Tibial nerve (tissue), 4 donors: ENCODE measurements around the gene KIF25. TPM values are rescaled to one million over a fixed set of nuclear protein-coding genes. Genes with fewer than 3 reads are reported as not detected.
A peak's percentile ranks its signal among the peaks of the same experiment; 100 is the strongest.

Experiments
- DNase-seq, 2 donors: peaks; one replicate each; pipeline ENCODE4 v3.0.0-alpha.2; 2019; ENCODE audit warnings: low spot score in 2 of 2
- H3K27ac ChIP-seq, 4 donors: fragments of 200-600 bp; sonication (generic) in 3 of 4; one replicate each; pipeline ENCODE4 v1.5.1; 2017 to 2019; ENCODE audit warnings: mild to moderate bottlenecking in 1 of 4
- H3K27me3 ChIP-seq, 2 donors: fragments of 200-600 bp; sonication (generic) in 1 of 2; one replicate each; pipeline versions ENCODE4 v1.5.1 to v1.6.0; 2017 to 2019
- H3K36me3 ChIP-seq, 3 donors: fragments of 200-600 bp; sonication (generic); one replicate each; pipeline ENCODE4 v1.5.1; 2018 to 2019
- H3K4me1 ChIP-seq, 4 donors: fragments of 200-600 bp; sonication (generic) in 3 of 4; one replicate each; pipeline ENCODE4 v1.5.1; 2017 to 2019
- H3K4me3 ChIP-seq, 4 donors: fragments of 200-600 bp; sonication (generic) in 3 of 4; one replicate each; pipeline ENCODE4 v1.5.1; 2017 to 2019; ENCODE audit warnings: mild to moderate bottlenecking in 1 of 4, moderate library complexity in 1 of 4
- H3K9me3 ChIP-seq, 4 donors: fragments of 200-600 bp; sonication (generic) in 3 of 4; one replicate each; pipeline ENCODE4 v1.5.1; 2017 to 2019
- EP300 ChIP-seq, 2 donors: sonication (generic); formaldehyde crosslinking; IDR thresholded peaks; one replicate each; pipeline ENCODE4 v1.6.1; 2017; ENCODE audit warnings: antibody characterized with exemption in 2 of 2, mild to moderate bottlenecking in 1 of 2
- POLR2A ChIP-seq, 2 donors: fragments of 450-650 bp; IDR thresholded peaks; one replicate each; pipeline ENCODE4 v1.6.1; 2017; ENCODE audit warnings: antibody characterized with exemption in 2 of 2, mild to moderate bottlenecking in 2 of 2, moderate library complexity in 2 of 2
- WGBS, 2 donors: methylation state at CpG; one replicate each; pipeline ENCODE4 v1.1.5; 2018; 5-methylcytosine and 5-hydroxymethylcytosine counted together
- total RNA-seq, 4 donors: library from RNA; depleted of rRNA; stranded (reverse); fragments of >200 nt; gene quantifications; one replicate each; pipeline ENCODE4 v1.1.0, GENCODE V29; 2016
- TF ChIP-seq, protein P1 (sequence below), 5 experiments: fragments of 200-600 bp in 3 of 5; fragments of 450-650 bp in 2 of 5; sonication (generic) in 3 of 5; IDR thresholded peaks; one replicate each; pipeline ENCODE4 v1.5.1; 2016 to 2019; ENCODE audit warnings: antibody characterized with exemption in 5 of 5, mild to moderate bottlenecking in 3 of 5, moderate library complexity in 2 of 5

KIF25 gene
- total RNA-seq, 4 donors from 2014 or later: not detected

DNA sequence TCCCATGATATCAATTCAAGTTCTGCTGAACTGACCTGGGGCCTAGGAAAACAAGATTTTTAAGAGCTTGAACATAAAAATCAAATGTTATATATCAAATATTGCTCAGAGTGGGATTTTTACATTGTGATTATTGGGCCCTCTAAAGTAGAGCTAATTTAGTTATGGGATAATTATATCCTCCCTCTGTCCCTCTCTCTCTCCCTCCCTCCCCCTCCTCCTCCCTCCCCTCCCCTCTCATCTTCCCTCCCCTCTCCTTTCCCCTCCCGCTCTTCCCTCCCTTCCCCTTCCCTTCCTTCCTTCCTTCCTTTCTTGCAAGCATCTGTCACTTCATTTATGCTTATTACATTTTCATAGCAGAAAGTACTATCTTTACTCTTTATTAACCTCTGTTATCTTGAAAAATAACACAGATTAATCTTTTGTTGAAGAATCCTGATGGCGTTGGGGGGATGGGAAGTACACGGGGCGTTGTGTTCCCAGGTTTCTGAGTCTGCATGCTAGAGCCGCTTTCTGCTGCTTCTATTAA lies 32.8 kb downstream of the KIF25 start:
- Histone ChIP-seq H3K4me1 (peaks cover 0 to 27% (median 2%) of the 10 kb centered on the region in 4 donors), H3K27ac (no peak overlapping the region), H3K4me3 (no peak overlapping the region), H3K36me3 (no peaks in the 10 kb centered on the region), H3K27me3 (no peaks in the 10 kb centered on the region), H3K9me3 (no peaks in the 10 kb centered on the region)
- DNase-seq: no peak
- WGBS, 2 donors: 50 to 63% methylated on average over 5 of the region's 5 CpGs
- no peak for TF ChIP-seq EP300 (IDR thresholded peaks at IDR 0.05)
- TF ChIP-seq, protein P1, sequence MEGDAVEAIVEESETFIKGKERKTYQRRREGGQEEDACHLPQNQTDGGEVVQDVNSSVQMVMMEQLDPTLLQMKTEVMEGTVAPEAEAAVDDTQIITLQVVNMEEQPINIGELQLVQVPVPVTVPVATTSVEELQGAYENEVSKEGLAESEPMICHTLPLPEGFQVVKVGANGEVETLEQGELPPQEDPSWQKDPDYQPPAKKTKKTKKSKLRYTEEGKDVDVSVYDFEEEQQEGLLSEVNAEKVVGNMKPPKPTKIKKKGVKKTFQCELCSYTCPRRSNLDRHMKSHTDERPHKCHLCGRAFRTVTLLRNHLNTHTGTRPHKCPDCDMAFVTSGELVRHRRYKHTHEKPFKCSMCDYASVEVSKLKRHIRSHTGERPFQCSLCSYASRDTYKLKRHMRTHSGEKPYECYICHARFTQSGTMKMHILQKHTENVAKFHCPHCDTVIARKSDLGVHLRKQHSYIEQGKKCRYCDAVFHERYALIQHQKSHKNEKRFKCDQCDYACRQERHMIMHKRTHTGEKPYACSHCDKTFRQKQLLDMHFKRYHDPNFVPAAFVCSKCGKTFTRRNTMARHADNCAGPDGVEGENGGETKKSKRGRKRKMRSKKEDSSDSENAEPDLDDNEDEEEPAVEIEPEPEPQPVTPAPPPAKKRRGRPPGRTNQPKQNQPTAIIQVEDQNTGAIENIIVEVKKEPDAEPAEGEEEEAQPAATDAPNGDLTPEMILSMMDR (IDR thresholded peaks at IDR 0.05): no peak
- no peak for TF ChIP-seq POLR2A (IDR thresholded peaks at IDR 0.05)

DNA sequence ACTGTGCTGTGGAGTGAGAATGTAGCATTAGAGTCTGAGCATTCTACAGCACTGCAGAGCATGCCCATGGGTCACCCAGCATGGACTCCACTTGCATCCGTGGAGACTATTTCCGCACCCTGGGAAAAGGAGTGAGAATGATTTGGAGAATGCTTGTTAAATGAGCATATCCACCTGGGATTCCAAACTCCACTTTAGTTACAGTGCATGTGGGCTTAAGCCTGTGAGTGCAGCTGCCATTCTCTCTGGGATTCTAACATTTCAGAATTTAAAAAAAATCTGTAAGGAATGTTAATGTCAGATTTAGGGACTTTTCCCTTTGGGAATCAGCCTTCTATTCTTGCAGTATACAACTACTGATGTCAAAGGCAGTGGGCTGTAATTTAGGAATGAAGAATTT lies 33.4 kb downstream of the KIF25 start:
- Histone ChIP-seq H3K27me3 (no peaks in the 10 kb centered on the region), H3K4me1 (peaks cover 0 to 34% (median 4%) of the 10 kb centered on the region in 4 donors), H3K27ac (no peak overlapping the region), H3K9me3 (no peaks in the 10 kb centered on the region), H3K36me3 (no peaks in the 10 kb centered on the region), H3K4me3 (no peak overlapping the region)
- no peak for DNase-seq
- no peak for TF ChIP-seq POLR2A (IDR thresholded peaks at IDR 0.05)
- TF ChIP-seq, protein P1 (IDR thresholded peaks at IDR 0.05): no peak
- TF ChIP-seq EP300 (IDR thresholded peaks at IDR 0.05): no peak
- 51 to 57% methylated on average over 2 of the region's 2 CpGs for WGBS, 2 donors

DNA sequence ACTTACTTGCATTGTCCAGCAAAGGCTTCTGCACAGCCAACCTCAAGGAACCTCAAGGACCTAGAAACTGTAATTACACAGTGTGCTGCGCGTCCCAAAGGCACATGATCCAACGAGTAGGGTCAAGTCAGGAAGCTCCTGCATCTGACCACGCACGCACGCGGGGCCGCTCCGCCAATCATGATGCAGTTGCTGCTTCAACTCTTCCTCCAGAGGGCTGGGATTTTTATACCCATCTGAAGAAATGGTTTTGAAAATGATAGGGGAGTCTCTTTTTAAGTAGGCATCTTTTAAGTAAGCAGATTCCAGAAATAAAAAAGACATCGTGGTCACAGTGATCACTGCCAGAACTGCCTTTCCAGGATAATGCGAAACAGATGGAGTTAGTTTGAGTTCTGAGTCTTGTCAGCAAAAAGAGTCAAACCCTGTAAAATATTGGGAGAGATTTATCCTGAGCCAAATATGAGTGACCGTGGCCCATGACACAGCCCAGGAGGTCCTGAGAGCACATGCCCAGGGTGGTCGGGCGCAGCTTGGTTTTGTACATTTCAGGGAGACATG lies 34.0 kb downstream of the KIF25 start:
- Histone ChIP-seq H3K27me3 (no peaks in the 10 kb centered on the region), H3K4me3 (no peak overlapping the region), H3K9me3 (no peaks in the 10 kb centered on the region), H3K4me1 (peaks cover 0 to 38% (median 4%) of the 10 kb centered on the region in 4 donors), H3K36me3 (no peaks in the 10 kb centered on the region), H3K27ac (peak overlapping the region in 2 of 4 donors; percentile 18 to 62)
- 64 to 68% methylated on average over 14 of the region's 14 CpGs for WGBS, 2 donors
- TF ChIP-seq, protein P1 (IDR thresholded peaks at IDR 0.05): no peak
- TF ChIP-seq EP300 (IDR thresholded peaks at IDR 0.05) (no peak), POLR2A (IDR thresholded peaks at IDR 0.05) (no peak)
- peak in 1 of 2 donors; percentile 36 for DNase-seq

GRCh38 chr6:168032005-168032760 lies 34.7 kb downstream of the KIF25 start:
- Histone ChIP-seq H3K27ac (peak overlapping the region in 2 of 4 donors; percentile 18 to 62), H3K27me3 (no peaks in the 10 kb centered on the region), H3K4me3 (no peak overlapping the region), H3K9me3 (no peaks in the 10 kb centered on the region), H3K36me3 (no peaks in the 10 kb centered on the region), H3K4me1 (peaks cover 0 to 38% (median 4%) of the 10 kb centered on the region in 4 donors)
- no peak for DNase-seq
- no peak for TF ChIP-seq EP300 (IDR thresholded peaks at IDR 0.05)
- TF ChIP-seq, protein P1 (IDR thresholded peaks at IDR 0.05): no peak
- TF ChIP-seq POLR2A (IDR thresholded peaks at IDR 0.05): no peak
- WGBS, 2 donors: 43 to 45% methylated on average over 12 of the region's 12 CpGs

- no peak for TF ChIP-seq POLR2A (IDR thresholded peaks at IDR 0.05)
- TF ChIP-seq EP300 (IDR thresholded peaks at IDR 0.05): no peak
- TF ChIP-seq, protein P1 (IDR thresholded peaks at IDR 0.05): no peak
- no peak for DNase-seq
- WGBS, 2 donors: 94 to 95% methylated on average over 12 of the region's 12 CpGs
- Histone ChIP-seq H3K4me1 (peaks cover 0 to 38% (median 4%) of the 10 kb centered on the region in 4 donors), H3K9me3 (peaks cover 0 to 4% (median 0%) of the 10 kb centered on the region in 4 donors), H3K4me3 (no peak overlapping the region), H3K36me3 (no peaks in the 10 kb centered on the region), H3K27ac (no peak overlapping the region), H3K27me3 (no peaks in the 10 kb centered on the region)
Measured at GRCh38 chr6:168033791-168034190, 36.3 kb downstream of the KIF25 start.
